ENCODE data around the gene TUBA4B. TPM values are rescaled to one million over a fixed set of nuclear protein-coding genes. Genes with fewer than 3 reads are reported as not detected.

Gene TUBA4B
- total and polyA plus RNA-seq, 2 donors: not detected

DNA sequence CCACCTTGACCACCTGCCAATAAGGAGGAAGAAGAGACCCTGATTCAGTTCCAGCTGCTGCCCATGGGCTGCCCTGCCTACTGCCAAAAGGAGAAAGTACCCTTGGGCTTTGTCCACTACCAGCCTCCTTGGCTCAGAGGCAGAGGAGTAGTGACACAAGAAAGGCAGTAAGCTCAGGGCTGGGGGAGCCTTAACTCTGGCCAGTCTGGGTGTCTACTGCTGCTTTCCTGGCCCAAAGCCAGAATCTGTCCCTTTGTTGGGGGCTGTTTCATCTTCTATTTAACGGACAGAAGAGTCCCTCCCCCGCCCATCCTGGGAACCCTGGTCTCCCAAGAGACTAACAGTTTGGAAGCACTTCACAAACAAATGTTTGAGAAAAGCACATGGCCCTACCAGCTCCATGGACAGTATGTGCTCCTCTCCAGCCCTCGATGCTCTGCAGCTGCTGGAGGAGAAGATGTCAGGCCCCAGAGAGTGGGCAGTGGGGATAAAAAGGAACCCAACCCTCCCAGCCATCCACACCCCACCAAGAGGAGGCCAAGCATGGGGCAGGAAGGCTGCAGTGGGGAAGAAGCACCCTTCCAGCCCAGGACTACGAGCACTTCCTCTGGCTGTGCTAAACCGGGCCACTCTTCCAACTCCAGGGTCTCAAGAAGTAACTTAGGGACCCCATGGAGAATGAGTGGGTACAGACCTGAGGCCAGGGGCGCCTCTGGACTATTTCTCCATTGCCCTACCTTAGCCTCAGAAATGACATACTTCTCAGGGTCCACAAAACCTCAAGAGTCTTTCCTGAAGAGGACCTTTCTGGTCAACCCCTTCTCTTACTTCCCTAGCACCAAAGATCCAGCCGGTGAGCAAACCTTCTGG is 24.8 kb upstream of the TUBA4B start:
- Histone ChIP-seq H3K27ac (ENCODE audit: low read depth) (peak overlapping the region; percentile 79), H3K4me3 (ENCODE audit: low read depth, low read length) (peak overlapping the region; percentile 90), H3K36me3 (ENCODE audit: insufficient read depth) (peaks cover 4% of the 10 kb centered on the region), H3K4me1 (ENCODE audit: insufficient read depth) (no peaks in the 10 kb centered on the region)
- no peak for DNase-seq (ENCODE audit: extremely low spot score)
- 40% methylated on average over 7 of the region's 7 CpGs for WGBS

DNA sequence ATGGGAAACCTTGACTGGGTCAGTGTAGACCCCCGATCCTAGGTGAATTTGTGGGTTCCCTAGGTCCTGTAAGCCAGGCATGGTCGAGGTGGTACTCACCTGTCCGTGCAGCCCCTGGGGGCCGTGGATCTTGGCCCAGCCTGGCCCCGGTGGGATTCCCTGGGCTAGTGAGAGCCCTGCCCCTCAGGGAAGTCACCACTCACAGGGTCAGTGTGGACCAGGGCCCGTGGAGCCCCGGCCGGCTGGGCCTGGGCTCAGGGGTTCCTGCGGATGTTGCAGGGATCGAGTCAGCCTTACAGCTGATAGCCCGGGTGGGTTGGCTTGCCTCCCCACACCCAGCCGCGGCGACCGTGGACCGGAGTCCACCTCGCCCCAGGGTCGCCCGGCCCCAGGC is 24.1 kb upstream of the TUBA4B start:
- no peak for DNase-seq (ENCODE audit: extremely low spot score)
- WGBS: 3% methylated on average over 19 of the region's 19 CpGs
- Histone ChIP-seq H3K27ac (ENCODE audit: low read depth) (peak overlapping the region; percentile 79), H3K4me1 (ENCODE audit: insufficient read depth) (no peaks in the 10 kb centered on the region), H3K36me3 (ENCODE audit: insufficient read depth) (peaks cover 8% of the 10 kb centered on the region), H3K4me3 (ENCODE audit: low read depth, low read length) (peak overlapping the region; percentile 90)

DNA sequence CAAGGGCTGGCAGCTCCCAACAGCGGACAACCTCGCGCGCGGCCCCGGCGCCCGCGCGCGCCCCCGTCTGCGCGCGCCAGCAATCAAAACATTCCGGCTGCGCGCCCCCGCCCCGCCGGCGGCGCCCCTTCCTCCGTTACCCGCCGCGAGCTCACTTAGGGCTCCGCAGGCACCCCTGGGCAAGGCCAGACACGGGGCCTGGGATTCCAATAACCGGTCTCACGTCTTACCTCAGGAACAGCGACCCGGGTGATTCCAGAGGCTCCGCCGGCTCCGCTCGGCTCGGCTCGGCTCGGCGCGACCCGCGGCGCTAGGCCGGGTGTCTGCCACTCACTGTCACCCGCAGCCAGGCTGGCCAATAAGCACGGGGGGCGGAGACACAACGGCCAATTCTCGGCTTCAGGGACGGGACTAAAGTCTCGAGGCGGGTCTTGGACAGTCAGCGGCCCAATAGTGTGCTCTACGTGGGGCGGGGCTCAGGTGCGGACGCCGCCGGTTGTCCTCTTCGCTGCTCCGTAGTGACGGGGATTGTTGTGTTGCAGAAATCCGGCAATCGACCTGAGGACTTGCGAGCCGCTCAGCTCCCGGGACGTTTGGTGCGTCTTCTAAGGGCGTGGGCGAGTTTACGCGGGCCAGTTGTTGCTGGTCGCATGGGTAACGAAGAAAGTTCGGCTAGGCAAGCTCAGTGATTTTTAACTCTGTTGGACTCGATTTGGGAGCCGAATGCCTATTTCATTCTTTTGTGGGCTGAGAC is 23.6 kb upstream of the TUBA4B start, which contains the start of the genes ANKZF1 and ATG9A:
TSS of gene ANKZF1 (plus strand) at position 502 of the 754 bp plus-strand sequence. CDS start 452 bp downstream, outside the sequence.
TSS of gene ATG9A (minus strand) at position 332 of the 754 bp plus-strand sequence. CDS start 1,612 bp downstream, outside the sequence.
- Histone ChIP-seq H3K27ac (ENCODE audit: low read depth) (peak within 1 kb of the TSS; percentile 91), H3K4me1 (ENCODE audit: insufficient read depth) (no peaks in the 10 kb centered on the region), H3K36me3 (ENCODE audit: insufficient read depth) (peaks cover 8% of the 10 kb centered on the region), H3K4me3 (ENCODE audit: low read depth, low read length) (peak within 1 kb of the TSS; percentile 90)
- under 1% methylated on average over 80 of the region's 80 CpGs for WGBS
- DNase-seq (ENCODE audit: extremely low spot score): peak; percentile 99

DNA sequence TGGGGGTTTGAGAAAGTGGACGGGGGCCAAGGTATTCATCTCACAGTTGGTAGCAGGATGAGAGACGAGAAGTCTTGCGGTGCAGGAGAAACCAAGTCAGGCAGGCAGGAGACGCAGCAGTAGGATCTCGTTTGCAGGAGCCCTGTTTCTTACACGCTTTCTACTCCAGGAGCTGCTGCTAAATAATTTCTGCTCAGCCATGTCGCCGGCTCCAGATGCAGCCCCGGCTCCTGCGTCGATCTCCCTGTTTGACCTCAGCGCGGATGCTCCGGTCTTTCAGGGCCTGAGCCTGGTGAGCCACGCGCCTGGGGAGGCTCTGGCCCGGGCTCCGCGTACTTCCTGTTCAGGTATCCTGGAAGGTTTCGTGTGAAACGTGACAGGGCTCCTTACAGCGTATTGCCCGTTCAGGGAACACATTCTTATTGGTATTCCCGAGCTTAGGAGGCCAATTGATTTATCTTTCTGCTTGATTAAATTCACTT is 22.9 kb upstream of the TUBA4B start:
- peaks cover 10% of the 10 kb centered on the region for H3K36me3 ChIP-seq (ENCODE audit: insufficient read depth)

DNA sequence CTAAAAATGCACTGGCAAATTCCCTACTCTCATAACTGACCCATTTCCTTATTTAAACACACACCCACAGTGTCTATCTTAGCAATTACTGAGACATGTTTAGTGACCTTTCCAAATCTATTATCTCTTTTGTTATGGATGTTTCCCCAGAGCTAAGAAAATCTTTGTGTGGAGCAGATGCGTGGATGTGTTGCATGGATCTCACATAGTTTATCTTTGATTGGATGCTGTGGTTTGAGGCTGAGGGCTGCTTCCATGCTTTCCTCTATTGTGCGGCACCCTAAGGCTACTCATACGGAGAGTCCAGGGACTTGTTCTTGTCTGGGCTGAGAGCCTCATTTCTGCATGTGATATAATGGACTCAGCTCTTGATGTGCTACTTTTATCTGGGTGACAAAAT is 18.7 kb upstream of the TUBA4B start:
- Histone ChIP-seq H3K4me1 (ENCODE audit: insufficient read depth) (no peaks in the 10 kb centered on the region), H3K36me3 (ENCODE audit: insufficient read depth) (peaks cover 10% of the 10 kb centered on the region), H3K27ac (ENCODE audit: low read depth) (no peak overlapping the region), H3K4me3 (ENCODE audit: low read depth, low read length) (no peak overlapping the region)
- WGBS: 91% methylated on average over 3 of the region's 3 CpGs
- no peak for DNase-seq (ENCODE audit: extremely low spot score)

More for the DNA sequence above, 22.9 kb upstream of the TUBA4B start:
- Histone ChIP-seq H3K27ac (ENCODE audit: low read depth) (peak overlapping the region; percentile 85), H3K4me1 (ENCODE audit: insufficient read depth) (no peaks in the 10 kb centered on the region), H3K4me3 (ENCODE audit: low read depth, low read length) (peak overlapping the region; percentile 56)
- no peak for DNase-seq (ENCODE audit: extremely low spot score)
- under 1% methylated on average over 24 of the region's 24 CpGs for WGBS

DNA sequence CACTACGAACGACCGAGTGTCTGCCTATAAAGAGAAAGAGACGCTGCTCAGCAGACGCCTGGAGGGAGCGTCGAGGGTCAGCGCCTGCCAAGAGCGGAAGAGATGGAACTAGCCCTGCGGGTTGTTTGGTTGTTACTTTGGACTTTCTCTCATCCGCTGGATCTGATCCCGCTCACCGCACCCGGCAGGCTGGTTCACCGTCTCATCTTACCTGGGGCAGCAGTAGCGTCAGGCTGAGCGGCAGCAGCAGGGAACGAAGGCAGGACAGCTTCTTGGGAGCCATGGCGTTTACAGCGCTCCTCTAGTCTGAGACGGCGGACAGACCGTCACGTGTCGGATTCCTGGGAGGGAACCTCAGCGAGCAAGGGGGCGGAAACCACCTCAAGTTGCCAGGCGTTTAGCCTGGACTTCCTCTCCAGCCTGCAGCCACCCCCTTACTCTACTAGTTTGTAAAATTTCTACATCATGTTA is 9.7 kb upstream of the TUBA4B start:
- no peak for DNase-seq (ENCODE audit: extremely low spot score)
- H3K36me3 ChIP-seq (ENCODE audit: insufficient read depth): no peaks in the 10 kb centered on the region
- WGBS: 39% methylated on average over 28 of the region's 28 CpGs
- H3K4me3 ChIP-seq (ENCODE audit: low read depth, low read length): no peak overlapping the region
- no peaks in the 10 kb centered on the region for H3K4me1 ChIP-seq (ENCODE audit: insufficient read depth)
- peak overlapping the region; percentile 25 for H3K27ac ChIP-seq (ENCODE audit: low read depth)

DNA sequence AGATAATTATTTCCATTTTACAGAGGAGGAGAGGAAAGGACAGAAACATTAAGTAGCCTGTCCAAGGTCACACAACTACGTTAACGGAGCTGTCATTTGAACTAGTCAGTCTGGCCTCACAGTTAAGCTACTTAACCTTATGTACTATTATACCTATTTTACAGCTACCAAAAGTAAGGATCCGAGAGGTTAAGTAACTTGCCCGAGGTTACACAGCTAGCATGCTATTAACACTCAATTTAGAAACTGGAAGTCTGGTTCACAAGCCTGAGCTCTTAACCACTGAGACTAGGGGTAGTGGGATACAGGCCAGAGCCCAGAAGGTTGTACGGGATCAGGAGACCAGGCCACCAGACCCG is 8.3 kb upstream of the TUBA4B start:
- peak overlapping the region; percentile 85 for H3K27ac ChIP-seq (ENCODE audit: low read depth)
- H3K4me1 ChIP-seq (ENCODE audit: insufficient read depth): no peaks in the 10 kb centered on the region
- no peak for DNase-seq (ENCODE audit: extremely low spot score)
- H3K4me3 ChIP-seq (ENCODE audit: low read depth, low read length): peak overlapping the region; percentile 80
- WGBS: 42% methylated on average over 6 of the region's 6 CpGs
- no peaks in the 10 kb centered on the region for H3K36me3 ChIP-seq (ENCODE audit: insufficient read depth)

DNA sequence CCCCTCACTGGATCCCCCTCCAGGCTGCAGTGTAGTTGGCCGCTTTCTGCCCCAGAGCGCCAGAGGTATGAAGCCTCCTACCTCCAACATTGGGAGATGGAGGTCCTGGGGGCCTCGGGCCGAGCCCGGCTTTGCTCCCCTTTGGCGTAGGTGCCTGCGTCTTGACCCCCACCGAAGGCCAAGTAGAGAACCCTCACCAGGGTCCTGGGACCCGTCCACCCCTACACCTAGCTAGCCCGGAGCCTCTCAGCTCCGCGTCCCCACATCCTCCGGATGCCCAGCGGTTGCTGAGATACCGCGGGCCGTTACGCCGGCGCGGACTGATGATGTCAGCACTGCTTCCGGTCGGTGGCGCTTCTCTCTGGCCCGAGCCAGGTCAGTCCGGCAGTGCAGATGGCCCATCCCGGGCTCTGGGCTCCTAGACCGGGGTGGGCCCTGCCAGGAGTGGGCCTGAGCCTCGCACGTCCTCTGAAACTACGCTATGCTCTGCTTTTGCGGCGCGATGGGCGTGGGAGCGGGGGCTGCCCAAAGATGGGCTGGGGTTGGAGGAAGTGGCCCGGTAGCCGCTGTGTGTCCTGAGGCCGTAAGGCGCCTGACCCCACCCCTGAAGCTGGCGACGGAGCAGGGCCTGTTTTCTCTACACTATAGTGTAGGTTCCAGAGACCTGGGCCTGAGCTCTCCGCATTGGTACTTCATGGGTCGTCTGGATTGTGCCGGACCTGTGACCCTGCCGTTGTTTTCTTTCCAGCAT is 7.7 kb upstream of the TUBA4B start, which contains the start of the genes GLB1L and STK16:
TSS of gene GLB1L (minus strand) at position 297 of the 751 bp plus-strand sequence. CDS start 1,871 bp downstream, outside the sequence.
TSS of gene STK16 (plus strand) at position 332 of the 751 bp plus-strand sequence. CDS start 521 bp downstream, outside the sequence.
- Histone ChIP-seq H3K36me3 (ENCODE audit: insufficient read depth) (no peaks in the 10 kb centered on the region), H3K4me1 (ENCODE audit: insufficient read depth) (no peaks in the 10 kb centered on the region), H3K27ac (ENCODE audit: low read depth) (peak within 1 kb of the TSS; percentile 95), H3K4me3 (ENCODE audit: low read depth, low read length) (peak within 1 kb of the TSS; percentile 80)
- DNase-seq (ENCODE audit: extremely low spot score): peak; percentile 75
- WGBS: under 1% methylated on average over 46 of the region's 46 CpGs

DNA sequence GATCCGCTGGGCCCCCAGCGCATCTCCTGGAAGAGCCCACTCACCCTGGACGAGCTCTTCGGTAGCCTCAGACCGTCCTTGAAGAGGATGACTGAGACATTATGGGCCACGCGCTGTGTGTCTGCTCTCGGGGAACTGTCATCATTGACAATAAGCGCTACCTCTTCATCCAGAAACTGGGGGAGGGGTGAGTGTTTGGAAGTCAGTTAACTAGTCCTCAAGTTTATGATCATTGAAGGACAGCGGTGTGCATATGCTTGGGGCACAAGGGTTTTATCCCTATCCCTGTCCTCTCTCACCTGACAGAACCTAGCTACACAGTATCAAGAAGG is 7.2 kb upstream of the TUBA4B start:
- no peak for DNase-seq (ENCODE audit: extremely low spot score)
- Histone ChIP-seq H3K4me3 (ENCODE audit: low read depth, low read length) (peak overlapping the region; percentile 80), H3K27ac (ENCODE audit: low read depth) (peak overlapping the region; percentile 95), H3K36me3 (ENCODE audit: insufficient read depth) (no peaks in the 10 kb centered on the region), H3K4me1 (ENCODE audit: insufficient read depth) (no peaks in the 10 kb centered on the region)
- 13% methylated on average over 10 of the region's 10 CpGs for WGBS

DNA sequence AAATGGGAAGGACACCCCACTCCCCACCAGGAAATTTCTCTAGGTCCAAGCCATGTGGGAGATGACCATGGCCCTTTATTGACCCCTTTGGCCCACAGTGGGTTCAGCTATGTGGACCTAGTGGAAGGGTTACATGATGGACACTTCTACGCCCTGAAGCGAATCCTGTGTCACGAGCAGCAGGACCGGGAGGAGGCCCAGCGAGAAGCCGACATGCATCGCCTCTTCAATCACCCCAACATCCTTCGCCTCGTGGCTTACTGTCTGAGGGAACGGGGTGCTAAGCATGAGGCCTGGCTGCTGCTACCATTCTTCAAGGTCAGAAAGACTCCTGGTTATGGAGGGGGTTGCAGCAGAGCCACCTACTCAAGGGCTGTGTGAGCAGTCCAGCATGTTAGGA is 6.5 kb upstream of the TUBA4B start:
- Histone ChIP-seq H3K4me1 (ENCODE audit: insufficient read depth) (no peaks in the 10 kb centered on the region), H3K4me3 (ENCODE audit: low read depth, low read length) (no peak overlapping the region), H3K36me3 (ENCODE audit: insufficient read depth) (no peaks in the 10 kb centered on the region), H3K27ac (ENCODE audit: low read depth) (no peak overlapping the region)
- 95% methylated on average over 10 of the region's 10 CpGs for WGBS
- no peak for DNase-seq (ENCODE audit: extremely low spot score)

DNA sequence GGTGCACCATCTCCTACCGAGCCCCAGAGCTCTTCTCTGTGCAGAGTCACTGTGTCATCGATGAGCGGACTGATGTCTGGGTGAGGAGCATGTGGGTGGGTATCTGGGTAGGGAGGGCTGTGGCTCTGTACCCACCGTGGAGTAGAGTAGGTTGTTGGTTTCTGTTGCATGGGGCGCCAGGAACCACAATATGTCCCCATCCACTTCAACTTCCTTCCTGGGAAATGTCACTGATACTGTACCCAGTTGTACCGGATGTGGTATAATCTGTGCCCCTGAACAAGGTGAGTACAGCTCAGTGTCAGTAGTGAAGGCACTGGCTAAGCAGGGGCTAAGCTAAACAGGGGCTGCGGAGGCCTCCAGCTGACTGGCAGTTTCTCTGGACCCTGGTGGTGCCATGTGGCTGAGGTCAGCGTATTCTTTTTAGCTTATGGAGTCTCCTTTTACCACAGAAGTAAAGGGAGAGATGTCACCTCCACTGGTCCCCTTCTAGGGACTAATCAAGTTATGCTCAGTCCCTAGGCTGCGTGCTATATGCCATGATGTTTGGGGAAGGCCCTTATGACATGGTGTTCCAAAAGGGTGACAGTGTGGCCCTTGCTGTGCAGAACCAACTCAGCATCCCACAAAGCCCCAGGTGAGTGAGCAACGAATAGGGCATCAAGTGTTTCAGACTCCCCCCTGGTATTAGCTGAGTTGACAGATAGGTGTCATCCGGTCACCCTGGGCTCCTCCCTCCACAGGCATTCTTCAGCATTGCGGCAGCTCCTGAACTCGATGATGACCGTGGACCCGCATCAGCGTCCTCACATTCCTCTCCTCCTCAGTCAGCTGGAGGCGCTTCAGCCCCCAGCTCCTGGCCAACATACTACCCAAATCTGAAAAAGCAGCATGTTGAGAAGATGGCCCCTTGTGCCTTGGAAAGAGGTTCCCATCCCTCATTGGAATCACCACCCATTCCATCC is 5.1 kb upstream of the TUBA4B start:
- H3K36me3 ChIP-seq (ENCODE audit: insufficient read depth): no peaks in the 10 kb centered on the region
- no peak overlapping the region for H3K4me3 ChIP-seq (ENCODE audit: low read depth, low read length)
- 86% methylated on average over 17 of the region's 17 CpGs for WGBS
- H3K4me1 ChIP-seq (ENCODE audit: insufficient read depth): no peaks in the 10 kb centered on the region
- no peak for DNase-seq (ENCODE audit: extremely low spot score)
- H3K27ac ChIP-seq (ENCODE audit: low read depth): no peak overlapping the region

DNA sequence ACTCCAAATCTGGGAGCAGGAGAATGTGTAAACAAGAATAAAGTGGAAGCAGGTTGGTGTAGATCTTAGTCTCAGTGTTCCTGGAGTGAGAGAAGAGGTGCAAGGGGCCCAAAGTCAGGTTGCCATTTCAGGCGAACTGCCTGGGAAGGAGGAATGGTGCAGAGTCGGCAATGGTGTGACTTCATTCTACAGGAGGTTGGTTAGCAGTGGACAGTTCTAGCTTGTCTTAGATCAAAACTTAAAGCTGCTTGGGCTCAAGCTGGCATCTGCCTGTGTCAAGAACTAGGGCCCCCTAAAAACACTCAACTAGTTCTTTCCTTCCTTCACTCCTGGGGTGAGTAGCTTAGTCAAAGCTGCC is 4.2 kb upstream of the TUBA4B start:
- 77% methylated on average over 2 of the region's 2 CpGs for WGBS
- H3K4me1 ChIP-seq (ENCODE audit: insufficient read depth): no peaks in the 10 kb centered on the region

More for the DNA sequence above, 4.2 kb upstream of the TUBA4B start:
- no peak overlapping the region for H3K4me3 ChIP-seq (ENCODE audit: low read depth, low read length)
- no peak for DNase-seq (ENCODE audit: extremely low spot score)
- no peaks in the 10 kb centered on the region for H3K36me3 ChIP-seq (ENCODE audit: insufficient read depth)
- H3K27ac ChIP-seq (ENCODE audit: low read depth): peak overlapping the region; percentile 71
